Colonic mucosa (tissue), 4 donors: Measurements from ENCODE around the gene CREB3L1. TPM values are rescaled to one million over a fixed set of nuclear protein-coding genes. Genes with fewer than 3 reads are reported as not detected.

Experiments used
- DNase-seq: peaks from one replicate; pipeline ENCODE4 v3.0.0-alpha.2; 2020
- H3K27ac ChIP-seq: fragments of 200-600 bp; one replicate; pipeline ENCODE4 v1.8.0; 2021
- H3K27me3 ChIP-seq: fragments of 200-600 bp; one replicate; pipeline ENCODE4 v1.8.0; 2021
- H3K36me3 ChIP-seq: fragments of 200-600 bp; one replicate; pipeline ENCODE4 v1.8.0; 2021
- H3K4me1 ChIP-seq: fragments of 200-600 bp; one replicate; pipeline ENCODE4 v1.8.0; 2021; ENCODE audit warnings: mild to moderate bottlenecking
- H3K4me3 ChIP-seq: fragments of 200-600 bp; one replicate; pipeline ENCODE4 v1.8.0; 2021
- H3K9ac ChIP-seq, 2 donors: one replicate each; pipeline ENCODE4 v1.7.0; 2013; ENCODE audit warnings: control low read depth in 2 of 2, low read depth in 2 of 2, low read length in 2 of 2
- H3K9me3 ChIP-seq: fragments of 200-600 bp; one replicate; pipeline ENCODE4 v1.8.0; 2021
- intact Hi-C: fragments of 100-400 bp; cut with DNase I; formaldehyde crosslinking; loops from one replicate; pipeline ENCODE4 v1.14.1; 2022
- total RNA-seq, 2 donors: library from RNA; stranded (reverse); fragmentation: NEBNext Ultra II Directional in 1 of 2; extraction: Animal tissue kit (Norgen Biotek cat#: 25700) in 1 of 2; gene quantifications; one replicate each; pipeline ENCODE4 v1.2.1, GENCODE V29; 2021
- TF ChIP-seq, protein P1 (sequence below): fragments of 200-600 bp; IDR thresholded peaks from one replicate; pipeline ENCODE4 v1.8.0; 2022; ENCODE audit warnings: antibody characterized with exemption, mild to moderate bottlenecking
- donor health status: healthy.
- donor health status: DM: no; HTN: no; CAD: no.
- donor health status: DM: no; HTN: no; CAD: no.

CREB3L1 gene
- total RNA-seq, 2 donors from 2014 or later, result 143 to 150 TPM

DNA sequence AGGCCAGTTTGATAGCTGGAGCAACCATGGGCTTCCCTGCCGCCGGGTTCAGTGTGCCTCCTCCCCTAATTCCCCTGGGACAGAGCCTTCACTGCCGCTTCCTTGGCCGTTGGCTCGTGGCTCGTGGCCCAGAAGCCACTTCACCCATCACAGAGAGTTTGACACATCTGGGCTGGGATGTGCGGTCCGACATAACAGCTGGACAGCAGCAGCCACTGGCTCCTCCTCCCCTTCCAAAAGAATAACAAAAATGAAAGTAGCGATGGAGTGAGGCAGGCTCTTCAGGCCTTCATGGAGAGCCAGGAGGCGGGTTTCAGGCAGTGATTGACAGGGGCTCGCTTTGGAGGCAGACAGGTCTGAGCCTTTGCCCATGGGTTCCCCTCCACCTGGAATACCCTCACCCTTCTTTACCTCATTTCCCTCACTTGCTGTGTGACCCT, 8.2 kb downstream of the CREB3L1 start:
- intact Hi-C loops, result no loop called here

DNA sequence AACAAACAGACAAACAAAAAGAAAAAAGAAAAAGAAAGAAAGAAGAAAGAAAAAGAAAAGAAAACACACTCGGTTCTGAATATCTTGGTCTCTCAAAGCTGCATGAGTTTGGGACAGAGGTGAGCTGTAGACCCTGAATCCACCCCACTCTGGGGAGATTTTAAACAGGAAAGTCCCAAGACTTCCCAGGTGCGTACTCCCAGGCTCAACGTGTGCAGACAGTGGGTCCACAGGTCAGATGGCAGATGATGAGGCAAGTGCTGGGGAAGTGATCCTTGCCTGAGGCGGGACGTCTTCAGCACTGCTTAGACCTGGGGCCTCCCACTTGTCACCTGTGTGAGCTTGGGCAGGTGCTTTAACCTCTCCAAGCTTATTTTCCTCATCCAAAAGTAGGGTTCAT, 9.3 kb downstream of the CREB3L1 start:
- H3K27ac ChIP-seq, result no peak overlapping the region
- H3K4me3 ChIP-seq, result no peak overlapping the region
- H3K36me3 ChIP-seq, result no peaks in the 10 kb centered on the region
- intact Hi-C loops, result no loop called here
- no peaks in the 10 kb centered on the region for H3K9me3 ChIP-seq
- DNase-seq, result no peak
- no peaks in the 10 kb centered on the region for H3K4me1 ChIP-seq
- H3K9ac ChIP-seq, result no peak overlapping the region
- H3K27me3 ChIP-seq, result no peaks in the 10 kb centered on the region
- TF ChIP-seq, protein P1, sequence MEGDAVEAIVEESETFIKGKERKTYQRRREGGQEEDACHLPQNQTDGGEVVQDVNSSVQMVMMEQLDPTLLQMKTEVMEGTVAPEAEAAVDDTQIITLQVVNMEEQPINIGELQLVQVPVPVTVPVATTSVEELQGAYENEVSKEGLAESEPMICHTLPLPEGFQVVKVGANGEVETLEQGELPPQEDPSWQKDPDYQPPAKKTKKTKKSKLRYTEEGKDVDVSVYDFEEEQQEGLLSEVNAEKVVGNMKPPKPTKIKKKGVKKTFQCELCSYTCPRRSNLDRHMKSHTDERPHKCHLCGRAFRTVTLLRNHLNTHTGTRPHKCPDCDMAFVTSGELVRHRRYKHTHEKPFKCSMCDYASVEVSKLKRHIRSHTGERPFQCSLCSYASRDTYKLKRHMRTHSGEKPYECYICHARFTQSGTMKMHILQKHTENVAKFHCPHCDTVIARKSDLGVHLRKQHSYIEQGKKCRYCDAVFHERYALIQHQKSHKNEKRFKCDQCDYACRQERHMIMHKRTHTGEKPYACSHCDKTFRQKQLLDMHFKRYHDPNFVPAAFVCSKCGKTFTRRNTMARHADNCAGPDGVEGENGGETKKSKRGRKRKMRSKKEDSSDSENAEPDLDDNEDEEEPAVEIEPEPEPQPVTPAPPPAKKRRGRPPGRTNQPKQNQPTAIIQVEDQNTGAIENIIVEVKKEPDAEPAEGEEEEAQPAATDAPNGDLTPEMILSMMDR, result no peak

More for the DNA sequence above, 8.2 kb downstream of the CREB3L1 start:
- Histone ChIP-seq H3K36me3 (no peaks in the 10 kb centered on the region), H3K9ac (peak overlapping the region in 1 of 2 donors; percentile 28), H3K27ac (no peak overlapping the region), H3K4me3 (no peak overlapping the region), H3K9me3 (no peaks in the 10 kb centered on the region), H3K4me1 (no peaks in the 10 kb centered on the region), H3K27me3 (no peaks in the 10 kb centered on the region)
- TF ChIP-seq, protein P1, result no peak
- no peak for DNase-seq

DNA sequence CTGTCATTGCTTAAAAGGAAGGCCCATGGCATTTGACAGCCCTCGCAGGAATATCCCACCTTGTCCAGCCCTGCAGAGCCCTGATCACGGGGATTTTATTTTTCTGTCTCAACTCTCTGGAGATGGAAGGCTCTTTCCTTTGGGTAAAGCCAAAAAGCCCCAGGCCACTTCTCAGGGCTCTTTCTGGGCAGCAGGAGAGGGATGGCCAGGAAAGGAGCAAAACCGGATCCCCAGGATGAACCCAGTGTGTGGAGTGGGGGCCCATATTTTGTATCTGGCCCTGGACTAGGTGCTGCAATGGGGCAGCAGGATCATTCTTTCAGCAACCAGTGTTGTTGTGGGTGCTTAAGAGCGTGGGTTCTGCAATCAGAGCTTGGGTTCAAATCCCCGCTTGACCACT, 11.0 kb downstream of the CREB3L1 start:
- DNase-seq, result no peak
- Histone ChIP-seq H3K27ac (no peak overlapping the region), H3K4me1 (no peaks in the 10 kb centered on the region), H3K9ac (no peak overlapping the region), H3K9me3 (no peaks in the 10 kb centered on the region), H3K4me3 (no peak overlapping the region), H3K27me3 (no peaks in the 10 kb centered on the region), H3K36me3 (no peaks in the 10 kb centered on the region)
- intact Hi-C loops, result no loop called here
- TF ChIP-seq, protein P1, result no peak

DNA sequence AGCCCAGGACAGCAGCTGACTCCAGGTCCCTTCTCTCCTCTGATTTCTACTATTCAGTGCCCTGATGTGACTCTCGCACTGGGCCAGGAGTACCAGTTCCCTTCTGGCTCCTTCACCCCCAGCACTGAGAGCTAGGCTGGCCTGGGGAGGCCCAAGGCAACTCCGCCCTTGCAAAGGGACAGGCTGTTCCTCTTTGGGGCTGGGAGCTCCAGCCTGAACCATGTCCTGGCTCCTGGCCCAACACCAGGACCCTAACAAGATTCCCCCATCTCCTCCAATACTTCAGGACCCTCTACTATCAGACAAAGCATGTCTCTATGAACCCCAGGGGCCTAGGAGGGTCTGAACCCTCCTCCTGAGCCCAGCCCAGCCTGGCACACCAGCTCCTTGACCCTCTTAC, 12.5 kb downstream of the CREB3L1 start:
- TF ChIP-seq, protein P1, result no peak
- H3K9me3 ChIP-seq, result no peaks in the 10 kb centered on the region
- DNase-seq, result no peak
- H3K4me3 ChIP-seq, result no peak overlapping the region
- intact Hi-C loops, result no loop called here
- H3K27ac ChIP-seq, result peak overlapping the region; percentile 50
- H3K4me1 ChIP-seq, result no peaks in the 10 kb centered on the region
- peak overlapping the region in 1 of 2 donors; percentile 27 for H3K9ac ChIP-seq
- no peaks in the 10 kb centered on the region for H3K36me3 ChIP-seq
- H3K27me3 ChIP-seq, result no peaks in the 10 kb centered on the region

DNA sequence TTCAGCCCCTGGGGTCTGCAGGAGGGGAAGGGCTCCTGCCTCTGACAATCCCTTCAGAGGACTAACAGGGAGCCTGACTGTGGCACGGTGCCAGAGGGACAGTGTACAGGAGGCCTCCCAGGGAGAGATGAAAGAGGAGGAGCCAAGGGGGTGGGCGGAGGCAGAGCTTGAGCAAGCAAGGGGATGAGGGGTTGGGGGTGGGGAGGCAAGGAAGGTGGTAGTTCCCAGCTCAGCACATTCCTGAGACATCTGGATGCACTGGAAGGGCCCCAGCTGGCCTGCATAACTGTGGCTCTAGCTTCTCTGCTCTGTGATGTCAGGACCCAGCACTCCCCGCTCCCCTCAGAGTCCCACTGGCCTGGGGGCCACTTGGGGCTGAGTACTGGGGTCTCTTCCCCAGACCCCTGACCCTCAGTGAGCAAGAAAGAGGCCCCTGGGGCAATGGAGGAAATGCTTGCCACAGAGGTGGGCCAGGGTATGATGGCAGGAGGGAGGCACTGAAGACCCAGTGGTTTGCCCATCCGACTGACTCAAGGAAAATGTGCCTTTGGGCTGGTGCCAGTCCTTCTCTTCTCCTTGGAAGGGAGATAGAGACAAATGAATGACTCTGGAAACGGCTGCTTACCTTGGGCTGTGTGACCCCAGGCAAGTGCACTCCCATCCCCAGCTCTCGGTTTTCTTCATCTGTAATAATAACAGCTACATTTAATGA, 13.3 kb downstream of the CREB3L1 start:
- H3K27ac ChIP-seq, result peak overlapping the region; percentile 50
- intact Hi-C loops, result no loop called here
- no peaks in the 10 kb centered on the region for H3K4me1 ChIP-seq

More for the DNA sequence above, 13.3 kb downstream of the CREB3L1 start:
- H3K9ac ChIP-seq, result no peak overlapping the region
- TF ChIP-seq, protein P1, result no peak
- no peak overlapping the region for H3K4me3 ChIP-seq
- H3K27me3 ChIP-seq, result no peaks in the 10 kb centered on the region
- H3K9me3 ChIP-seq, result no peaks in the 10 kb centered on the region
- peak; percentile 86 for DNase-seq
- H3K36me3 ChIP-seq, result no peaks in the 10 kb centered on the region
